BLaER1 (cell line): Measurements from ENCODE around the gene KRTAP10-9.
A peak's percentile ranks its signal among the peaks of the same experiment; 100 is the strongest.
"Not testable (repeated sequence)": the region's sequence is repeated elsewhere in the genome, so short reads cannot be mapped to it uniquely, and the experiment has no call there.

Source experiments
- H3K27ac ChIP-seq: shearing (Covaris generic); formaldehyde crosslinking; 2 replicates; pipeline ENCODE4 v1.8.1; 2022
- H3K27me3 ChIP-seq: shearing (Covaris generic); formaldehyde crosslinking; 2 replicates; pipeline ENCODE4 v1.8.1; 2022
- H3K36me3 ChIP-seq: shearing (Covaris generic); formaldehyde crosslinking; 2 replicates; pipeline ENCODE4 v1.8.1; 2022
- H3K4me1 ChIP-seq: shearing (Covaris generic); formaldehyde crosslinking; 2 replicates; pipeline ENCODE4 v1.8.1; 2022
- H3K4me2 ChIP-seq: shearing (Covaris generic); formaldehyde crosslinking; 2 replicates; pipeline ENCODE4 v1.8.1; 2022
- H3K4me3 ChIP-seq: shearing (Covaris generic); formaldehyde crosslinking; 2 replicates; pipeline ENCODE4 v1.8.1; 2022
- H3K9ac ChIP-seq: shearing (Covaris generic); formaldehyde crosslinking; 2 replicates; pipeline ENCODE4 v1.8.1; 2022
- H3K9me3 ChIP-seq: shearing (Covaris generic); formaldehyde crosslinking; 2 replicates; pipeline ENCODE4 v1.8.1; 2022
- H4K20me1 ChIP-seq: shearing (Covaris generic); formaldehyde crosslinking; 2 replicates; pipeline ENCODE4 v1.8.1; 2022
- Cebpa-rat ChIP-seq: shearing (Covaris generic); IDR thresholded peaks from 2 replicates; pipeline ENCODE4 v1.8.1; 2022

Gene KRTAP10-9, protein sequence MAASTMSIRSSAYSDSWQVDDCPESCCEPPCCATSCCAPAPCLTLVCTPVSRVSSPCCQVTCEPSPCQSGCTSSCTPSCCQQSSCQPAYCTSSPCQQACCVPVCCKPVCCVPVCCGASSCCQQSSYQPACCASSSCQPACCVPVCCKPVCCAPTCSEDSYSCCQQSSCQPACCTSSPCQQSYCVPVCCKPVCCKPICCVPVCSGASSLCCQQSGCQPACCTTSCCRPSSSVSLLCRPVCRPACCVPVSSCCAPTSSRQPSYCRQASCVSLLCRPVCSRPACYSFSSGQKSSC

DNA sequence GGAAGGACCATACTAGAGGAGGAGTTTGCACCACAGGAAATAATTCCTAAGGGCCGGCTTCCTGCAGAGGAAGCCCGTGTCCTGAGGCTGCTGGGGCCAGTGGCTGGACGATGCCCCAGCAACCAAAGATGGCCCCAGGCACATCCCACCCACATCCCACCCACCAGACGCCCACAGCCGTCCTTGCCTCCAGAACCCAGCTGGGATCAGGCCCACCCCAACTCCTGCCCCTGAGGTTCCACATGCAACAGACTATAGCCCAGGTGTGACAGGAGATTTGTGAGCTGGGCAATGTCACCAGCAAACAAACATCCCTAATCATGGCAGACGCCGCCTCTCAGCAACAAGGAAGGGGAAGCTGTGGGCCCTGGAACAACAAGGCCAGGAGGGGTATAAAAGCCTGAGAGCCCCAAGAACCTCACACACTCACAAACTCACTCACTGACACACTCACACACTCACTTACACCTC lies at the start of gene KRTAP10-9:
TSS of gene KRTAP10-9 (plus strand) at position 421 of the 471 bp plus-strand sequence. CDS start 79 bp downstream, outside the sequence.
- Histone ChIP-seq H3K9ac (no peak within 1 kb of the TSS), H4K20me1 (no peaks in the 10 kb centered on the region), H3K9me3 (peaks cover 58% of the 10 kb centered on the region), H3K27me3 (no peaks in the 10 kb centered on the region), H3K4me1 (peaks cover 23% of the 10 kb centered on the region), H3K4me2 (no peak within 1 kb of the TSS; the same call in 1 of the 2 replicates), H3K36me3 (no peaks in the 10 kb centered on the region), H3K27ac (no peak within 1 kb of the TSS), H3K4me3 (no peak within 1 kb of the TSS)
- no peak for TF ChIP-seq Cebpa-rat

DNA sequence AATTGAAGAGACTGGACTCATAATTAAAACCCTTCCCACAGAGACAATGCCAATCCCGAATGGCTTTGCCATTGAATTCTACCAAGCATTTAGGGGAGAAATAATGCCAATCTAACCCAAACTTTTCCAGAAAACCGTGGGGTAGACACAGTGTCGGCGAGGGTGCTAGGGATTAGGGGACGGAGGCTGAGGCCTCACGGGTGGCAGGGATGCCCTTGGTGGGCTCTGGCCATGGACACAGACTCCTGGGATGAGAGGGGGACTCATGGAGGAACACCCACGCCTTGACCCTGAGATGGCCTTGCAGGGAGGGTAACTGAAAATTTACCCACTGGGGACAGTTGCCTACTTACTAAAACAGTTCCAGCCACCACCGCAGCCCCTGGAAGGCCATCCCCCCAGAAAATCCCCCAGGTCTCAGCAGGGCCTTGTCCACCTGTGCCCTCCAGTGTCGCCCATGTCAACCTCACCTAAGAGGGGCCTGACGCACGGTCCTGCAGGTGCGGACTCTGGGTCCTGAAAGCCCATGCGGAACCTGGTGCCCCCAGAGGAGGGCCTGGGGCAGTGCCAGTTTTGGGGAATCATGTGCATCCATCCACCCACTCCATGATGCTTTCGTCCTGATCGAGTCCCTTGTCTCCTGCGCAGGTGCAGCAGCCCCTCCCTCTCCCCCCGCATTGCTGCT lies 48.4 kb upstream of the KRTAP10-9 start:
- Histone ChIP-seq H3K4me1 (peaks cover 14% of the 10 kb centered on the region), H3K9me3 (peaks cover 64% of the 10 kb centered on the region), H3K4me2 (no peak overlapping the region), H3K4me3 (no peak overlapping the region), H3K36me3 (no peaks in the 10 kb centered on the region), H4K20me1 (no peaks in the 10 kb centered on the region), H3K9ac (no peak overlapping the region), H3K27ac (no peak overlapping the region), H3K27me3 (no peaks in the 10 kb centered on the region)
- no peak for TF ChIP-seq Cebpa-rat

DNA sequence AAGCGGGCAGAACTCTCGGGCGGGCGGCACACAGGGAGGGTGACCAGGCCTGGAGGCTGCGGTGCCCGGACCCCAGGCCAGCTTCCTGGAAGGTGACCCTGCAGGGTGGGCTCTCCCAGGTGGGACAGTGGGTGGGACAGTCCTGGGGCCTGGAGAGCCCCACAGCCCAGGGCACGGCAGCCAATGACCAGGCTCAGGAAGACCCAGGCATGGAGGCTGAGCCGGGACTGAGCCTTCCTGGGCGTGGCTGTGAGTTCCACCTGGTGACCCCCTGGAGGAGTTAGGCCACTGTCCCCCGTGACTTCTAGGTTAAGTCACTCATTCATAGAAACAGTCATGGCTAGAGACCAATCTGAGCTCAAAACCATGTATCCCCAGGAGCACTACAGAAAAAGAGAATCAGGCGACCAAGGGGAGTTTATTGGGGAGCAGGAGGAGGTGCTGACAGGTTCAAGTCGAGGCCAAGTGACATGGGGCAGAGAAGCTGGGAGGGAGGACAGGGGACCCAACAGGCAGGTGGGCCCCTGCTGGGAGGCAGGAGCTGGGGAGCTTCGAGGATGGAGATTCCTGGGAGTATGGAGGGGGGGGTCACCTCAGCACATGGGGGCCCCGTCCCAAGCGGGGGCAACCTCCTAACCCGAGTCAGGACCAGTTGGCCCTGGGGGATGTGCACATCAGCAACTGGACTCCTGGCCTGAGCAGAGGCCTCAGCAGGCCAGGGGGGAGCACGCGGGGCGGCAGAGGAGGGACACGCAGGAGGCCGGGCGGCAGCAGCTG lies 47.6 kb upstream of the KRTAP10-9 start:
- Histone ChIP-seq H3K36me3 (no peaks in the 10 kb centered on the region), H3K9ac (no peak overlapping the region), H3K27ac (no peak overlapping the region), H3K27me3 (no peaks in the 10 kb centered on the region), H3K4me1 (peaks cover 21% of the 10 kb centered on the region), H4K20me1 (no peaks in the 10 kb centered on the region), H3K4me2 (no peak overlapping the region), H3K4me3 (no peak overlapping the region), H3K9me3 (peaks cover 64% of the 10 kb centered on the region)
- TF ChIP-seq Cebpa-rat = no peak

- Histone ChIP-seq H3K36me3 (no peaks in the 10 kb centered on the region), H3K27me3 (no peaks in the 10 kb centered on the region), H3K9me3 (peaks cover 64% of the 10 kb centered on the region), H3K9ac (no peak overlapping the region), H3K4me2 (no peak overlapping the region), H4K20me1 (no peaks in the 10 kb centered on the region), H3K27ac (no peak overlapping the region), H3K4me3 (no peak overlapping the region), H3K4me1 (peaks cover 24% of the 10 kb centered on the region)
- TF ChIP-seq Cebpa-rat = no peak
Observed at GRCh38 chr21:44579833-44580144, 47.1 kb upstream of the KRTAP10-9 start.

GRCh38 chr21:44580231-44580821 lies 46.6 kb upstream of the KRTAP10-9 start, which contains the start of gene KRTAP10-5:
KRTAP10-5 (minus strand) TSS chr21:44580604; CDS start chr21:44580578, 26 bp downstream.
- Histone ChIP-seq H3K9me3 (peaks cover 64% of the 10 kb centered on the region), H3K27ac (peak within 1 kb of the TSS; percentile 43; the same call in 1 of the 2 replicates), H3K4me2 (peak within 1 kb of the TSS; percentile 52), H3K4me1 (peaks cover 24% of the 10 kb centered on the region)
- H3K27me3 ChIP-seq, H4K20me1 ChIP-seq, H3K4me3 ChIP-seq, H3K36me3 ChIP-seq, H3K9ac ChIP-seq: not testable (repeated sequence)

GRCh38 chr21:44581158-44581557 lies 45.7 kb upstream of the KRTAP10-9 start:
- Histone ChIP-seq H3K4me3 (no peak overlapping the region; the same call in 1 of the 2 replicates), H3K27me3 (no peaks in the 10 kb centered on the region), H4K20me1 (no peaks in the 10 kb centered on the region), H3K27ac (no peak overlapping the region), H3K4me1 (peaks cover 24% of the 10 kb centered on the region), H3K9ac (no peak overlapping the region), H3K9me3 (peaks cover 69% of the 10 kb centered on the region), H3K36me3 (no peaks in the 10 kb centered on the region), H3K4me2 (peak overlapping the region; percentile 52)
- no peak for TF ChIP-seq Cebpa-rat

GRCh38 chr21:44582055-44582454 lies 44.8 kb upstream of the KRTAP10-9 start:
- H3K4me1 ChIP-seq = peaks cover 24% of the 10 kb centered on the region
- no peaks in the 10 kb centered on the region for H4K20me1 ChIP-seq
- H3K4me3 ChIP-seq = no peak overlapping the region
- no peak overlapping the region for H3K9ac ChIP-seq
- no peaks in the 10 kb centered on the region for H3K27me3 ChIP-seq
- H3K27ac ChIP-seq = peak overlapping the region; percentile 43; the same call in 1 of the 2 replicates
- peaks cover 61% of the 10 kb centered on the region for H3K9me3 ChIP-seq
- peak overlapping the region; percentile 52 for H3K4me2 ChIP-seq
- TF ChIP-seq Cebpa-rat = no peak
- H3K36me3 ChIP-seq = no peaks in the 10 kb centered on the region

GRCh38 chr21:44583089-44583799 lies 43.6 kb upstream of the KRTAP10-9 start:
- peaks cover 49% of the 10 kb centered on the region for H3K9me3 ChIP-seq
- no peak overlapping the region for H3K27ac ChIP-seq
- no peak overlapping the region for H3K4me2 ChIP-seq
- no peak for TF ChIP-seq Cebpa-rat
- no peaks in the 10 kb centered on the region for H3K27me3 ChIP-seq
- no peaks in the 10 kb centered on the region for H3K36me3 ChIP-seq
- H3K9ac ChIP-seq = no peak overlapping the region
- no peak overlapping the region for H3K4me3 ChIP-seq
- peaks cover 24% of the 10 kb centered on the region for H3K4me1 ChIP-seq
- H4K20me1 ChIP-seq = no peaks in the 10 kb centered on the region

- H3K9me3 ChIP-seq = peaks cover 44% of the 10 kb centered on the region
- H3K4me2 ChIP-seq = no peak overlapping the region
- H3K27me3 ChIP-seq = no peaks in the 10 kb centered on the region
- H3K27ac ChIP-seq = no peak overlapping the region
- H3K4me1 ChIP-seq = peaks cover 24% of the 10 kb centered on the region
- no peak for TF ChIP-seq Cebpa-rat
- no peak overlapping the region for H3K4me3 ChIP-seq
- no peak overlapping the region for H3K9ac ChIP-seq
- no peaks in the 10 kb centered on the region for H4K20me1 ChIP-seq
- no peaks in the 10 kb centered on the region for H3K36me3 ChIP-seq
Observed at GRCh38 chr21:44583800-44584147, 43.1 kb upstream of the KRTAP10-9 start.
